ENCODE data around the gene LUC7L3. TPM values are rescaled to one million over a fixed set of nuclear protein-coding genes. Genes with fewer than 3 reads are reported as not detected.

Gene LUC7L3
- total and polyA plus RNA-seq, 2 of the 13 experiments (the other 11 are each of a cell fraction or from before 2014, with no cell fraction given), result 108 to 120 TPM

DNA sequence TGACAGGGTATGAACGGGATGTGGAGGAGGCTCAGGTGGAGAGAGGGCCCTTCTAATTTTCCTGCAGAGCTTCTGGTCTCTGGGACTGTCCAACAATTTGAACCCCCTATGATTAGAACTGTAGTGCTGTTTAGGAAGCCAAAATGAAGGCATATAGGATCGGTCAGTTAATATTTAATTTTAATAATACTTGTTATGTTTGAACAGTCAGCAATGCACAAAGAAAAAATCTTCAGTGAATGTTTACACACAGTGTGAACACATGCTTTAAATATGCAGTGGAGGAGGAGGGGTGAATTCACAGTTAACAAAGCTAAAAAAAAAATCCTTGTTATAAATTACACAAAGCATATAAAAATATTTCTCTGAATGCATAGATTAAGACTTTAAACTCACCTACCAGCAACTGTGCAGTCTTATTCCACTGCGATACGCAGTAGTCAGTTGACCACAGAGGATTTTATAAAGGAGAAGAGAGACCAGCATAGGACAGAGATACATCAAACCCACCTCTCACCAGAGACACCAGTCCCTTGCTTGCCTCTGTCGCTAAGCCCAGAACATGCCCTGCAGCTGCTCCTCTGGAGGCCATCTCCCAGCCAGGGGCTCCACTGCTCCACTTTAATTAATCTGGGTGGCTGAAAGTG is 26.2 kb upstream of the LUC7L3 start (continued):
- TF ChIP-seq, protein P1, sequence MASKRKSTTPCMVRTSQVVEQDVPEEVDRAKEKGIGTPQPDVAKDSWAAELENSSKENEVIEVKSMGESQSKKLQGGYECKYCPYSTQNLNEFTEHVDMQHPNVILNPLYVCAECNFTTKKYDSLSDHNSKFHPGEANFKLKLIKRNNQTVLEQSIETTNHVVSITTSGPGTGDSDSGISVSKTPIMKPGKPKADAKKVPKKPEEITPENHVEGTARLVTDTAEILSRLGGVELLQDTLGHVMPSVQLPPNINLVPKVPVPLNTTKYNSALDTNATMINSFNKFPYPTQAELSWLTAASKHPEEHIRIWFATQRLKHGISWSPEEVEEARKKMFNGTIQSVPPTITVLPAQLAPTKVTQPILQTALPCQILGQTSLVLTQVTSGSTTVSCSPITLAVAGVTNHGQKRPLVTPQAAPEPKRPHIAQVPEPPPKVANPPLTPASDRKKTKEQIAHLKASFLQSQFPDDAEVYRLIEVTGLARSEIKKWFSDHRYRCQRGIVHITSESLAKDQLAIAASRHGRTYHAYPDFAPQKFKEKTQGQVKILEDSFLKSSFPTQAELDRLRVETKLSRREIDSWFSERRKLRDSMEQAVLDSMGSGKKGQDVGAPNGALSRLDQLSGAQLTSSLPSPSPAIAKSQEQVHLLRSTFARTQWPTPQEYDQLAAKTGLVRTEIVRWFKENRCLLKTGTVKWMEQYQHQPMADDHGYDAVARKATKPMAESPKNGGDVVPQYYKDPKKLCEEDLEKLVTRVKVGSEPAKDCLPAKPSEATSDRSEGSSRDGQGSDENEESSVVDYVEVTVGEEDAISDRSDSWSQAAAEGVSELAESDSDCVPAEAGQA (IDR thresholded peaks at IDR 0.05; ENCODE audit: low read depth), result no peak
- TF ChIP-seq, protein P1 (CRISPR knock-in tag; IDR thresholded peaks at IDR 0.05; ENCODE audit: borderline replicate concordance), result 0 out of 2 replicates have a peak, but pooled peaks have one; percentile 44
- TF ChIP-seq, protein P2, sequence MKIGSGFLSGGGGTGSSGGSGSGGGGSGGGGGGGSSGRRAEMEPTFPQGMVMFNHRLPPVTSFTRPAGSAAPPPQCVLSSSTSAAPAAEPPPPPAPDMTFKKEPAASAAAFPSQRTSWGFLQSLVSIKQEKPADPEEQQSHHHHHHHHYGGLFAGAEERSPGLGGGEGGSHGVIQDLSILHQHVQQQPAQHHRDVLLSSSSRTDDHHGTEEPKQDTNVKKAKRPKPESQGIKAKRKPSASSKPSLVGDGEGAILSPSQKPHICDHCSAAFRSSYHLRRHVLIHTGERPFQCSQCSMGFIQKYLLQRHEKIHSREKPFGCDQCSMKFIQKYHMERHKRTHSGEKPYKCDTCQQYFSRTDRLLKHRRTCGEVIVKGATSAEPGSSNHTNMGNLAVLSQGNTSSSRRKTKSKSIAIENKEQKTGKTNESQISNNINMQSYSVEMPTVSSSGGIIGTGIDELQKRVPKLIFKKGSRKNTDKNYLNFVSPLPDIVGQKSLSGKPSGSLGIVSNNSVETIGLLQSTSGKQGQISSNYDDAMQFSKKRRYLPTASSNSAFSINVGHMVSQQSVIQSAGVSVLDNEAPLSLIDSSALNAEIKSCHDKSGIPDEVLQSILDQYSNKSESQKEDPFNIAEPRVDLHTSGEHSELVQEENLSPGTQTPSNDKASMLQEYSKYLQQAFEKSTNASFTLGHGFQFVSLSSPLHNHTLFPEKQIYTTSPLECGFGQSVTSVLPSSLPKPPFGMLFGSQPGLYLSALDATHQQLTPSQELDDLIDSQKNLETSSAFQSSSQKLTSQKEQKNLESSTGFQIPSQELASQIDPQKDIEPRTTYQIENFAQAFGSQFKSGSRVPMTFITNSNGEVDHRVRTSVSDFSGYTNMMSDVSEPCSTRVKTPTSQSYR (CRISPR knock-in tag; IDR thresholded peaks at IDR 0.05; ENCODE audit: borderline replicate concordance), result peak; percentile 89
- TF ChIP-seq SOX13 (IDR thresholded peaks at IDR 0.05), result no peak
- TF ChIP-seq SOX13 (CRISPR knock-in tag; conservative IDR thresholded peaks at IDR 0.05 in 1 of 2, IDR thresholded peaks at IDR 0.05 in 1 of 2), result peak; percentile 35 to 91; a peak in 2 of 4 replicates
- TF ChIP-seq, protein P3, sequence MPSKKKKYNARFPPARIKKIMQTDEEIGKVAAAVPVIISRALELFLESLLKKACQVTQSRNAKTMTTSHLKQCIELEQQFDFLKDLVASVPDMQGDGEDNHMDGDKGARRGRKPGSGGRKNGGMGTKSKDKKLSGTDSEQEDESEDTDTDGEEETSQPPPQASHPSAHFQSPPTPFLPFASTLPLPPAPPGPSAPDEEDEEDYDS (CRISPR knock-in tag; IDR thresholded peaks at IDR 0.05), result peak; percentile 39; the same call in 1 of the 2 replicates
- no peak for TF ChIP-seq DR1 (CRISPR knock-in tag; IDR thresholded peaks at IDR 0.05)
- no peak for TF ChIP-seq ZNF207 (IDR thresholded peaks at IDR 0.05; ENCODE audit: borderline replicate concordance)
- no peak for TF ChIP-seq NR2F1 (CRISPR knock-in tag; IDR thresholded peaks at IDR 0.05)
- TF ChIP-seq, protein P4, sequence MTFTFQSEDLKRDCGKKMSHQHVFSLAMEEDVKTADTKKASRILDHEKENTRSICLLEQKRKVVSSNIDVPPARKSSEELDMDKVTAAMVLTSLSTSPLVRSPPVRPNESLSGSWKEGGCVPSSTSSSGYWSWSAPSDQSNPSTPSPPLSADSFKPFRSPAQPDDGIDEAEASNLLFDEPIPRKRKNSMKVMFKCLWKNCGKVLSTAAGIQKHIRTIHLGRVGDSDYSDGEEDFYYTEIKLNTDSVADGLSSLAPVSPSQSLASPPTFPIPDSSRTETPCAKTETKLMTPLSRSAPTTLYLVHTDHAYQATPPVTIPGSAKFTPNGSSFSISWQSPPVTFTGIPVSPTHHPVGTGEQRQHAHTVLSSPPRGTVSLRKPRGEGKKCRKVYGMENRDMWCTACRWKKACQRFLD (CRISPR knock-in tag; IDR thresholded peaks at IDR 0.05; ENCODE audit: borderline replicate concordance), result 0 out of 2 replicates have a peak, but pooled peaks have one; percentile 19
- no peak for TF ChIP-seq ZNF564 (CRISPR knock-in tag; IDR thresholded peaks at IDR 0.05)
- TF ChIP-seq CREB1 (IDR thresholded peaks at IDR 0.05), result no peak
- peak; percentile 48; the same call in 1 of the 2 replicates for TF ChIP-seq CREB1 (CRISPR knock-in tag; IDR thresholded peaks at IDR 0.05)
- no peak for TF ChIP-seq ZNF816 (CRISPR knock-in tag; IDR thresholded peaks at IDR 0.05; ENCODE audit: borderline replicate concordance)
- TF ChIP-seq MIXL1 (CRISPR knock-in tag; IDR thresholded peaks at IDR 0.05), result peak; percentile 69
- TF ChIP-seq, protein P5, sequence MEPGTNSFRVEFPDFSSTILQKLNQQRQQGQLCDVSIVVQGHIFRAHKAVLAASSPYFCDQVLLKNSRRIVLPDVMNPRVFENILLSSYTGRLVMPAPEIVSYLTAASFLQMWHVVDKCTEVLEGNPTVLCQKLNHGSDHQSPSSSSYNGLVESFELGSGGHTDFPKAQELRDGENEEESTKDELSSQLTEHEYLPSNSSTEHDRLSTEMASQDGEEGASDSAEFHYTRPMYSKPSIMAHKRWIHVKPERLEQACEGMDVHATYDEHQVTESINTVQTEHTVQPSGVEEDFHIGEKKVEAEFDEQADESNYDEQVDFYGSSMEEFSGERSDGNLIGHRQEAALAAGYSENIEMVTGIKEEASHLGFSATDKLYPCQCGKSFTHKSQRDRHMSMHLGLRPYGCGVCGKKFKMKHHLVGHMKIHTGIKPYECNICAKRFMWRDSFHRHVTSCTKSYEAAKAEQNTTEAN (CRISPR knock-in tag; conservative IDR thresholded peaks at IDR 0.05), result no peak
- peak; percentile 7 to 87; a peak in 3 of 4 replicates for TF ChIP-seq EP300 (IDR thresholded peaks at IDR 0.05; ENCODE audit: low read depth in 2 of 2, low read length in 2 of 2)
- peak; percentile 43; the same call in 1 of the 2 replicates for TF ChIP-seq EP300 (CRISPR knock-in tag; IDR thresholded peaks at IDR 0.05; ENCODE audit: borderline replicate concordance)
